ENCODE measurements around the gene NOP14.
"Not testable (repeated sequence)": the region's sequence is repeated elsewhere in the genome, so short reads cannot be mapped to it uniquely, and the experiment has no call there.

Gene NOP14

DNA sequence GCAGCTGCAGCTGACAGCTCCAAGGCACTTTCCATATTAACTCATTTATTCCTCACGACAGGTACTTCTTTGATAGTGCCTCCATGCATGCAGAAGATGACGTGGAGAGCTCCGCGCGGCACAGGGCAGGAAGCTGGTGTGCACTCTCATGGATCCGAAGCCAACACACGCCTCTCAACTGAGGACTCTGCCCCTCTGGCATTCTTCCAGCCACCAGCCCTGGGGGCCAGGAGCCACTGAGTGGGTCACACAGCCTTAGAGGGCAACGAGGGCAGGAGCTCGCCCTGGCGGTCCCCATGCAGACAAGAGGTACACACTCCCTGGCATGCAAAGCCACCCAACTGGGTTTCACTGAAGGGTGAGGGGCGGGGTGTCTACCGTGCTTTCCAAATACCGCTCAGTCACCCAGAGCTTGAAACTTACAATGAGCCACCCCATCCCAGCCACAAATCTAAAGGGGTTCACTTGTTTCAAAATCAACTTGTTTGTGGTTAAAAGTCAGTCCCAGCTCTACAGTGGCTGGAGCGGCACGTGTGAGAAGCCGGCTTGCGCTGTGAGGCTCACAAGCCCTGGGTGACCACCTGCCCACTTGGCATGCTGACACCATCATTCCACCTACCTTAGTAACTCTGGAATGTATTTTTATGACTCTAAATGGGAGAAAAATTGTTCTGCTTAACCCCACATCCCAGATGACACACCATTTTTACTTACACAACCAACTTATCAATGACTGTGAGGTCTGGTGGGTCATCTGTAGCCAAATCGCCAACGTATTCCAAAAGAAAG is 16.2 kb downstream of the NOP14 start:
- in situ Hi-C loops (cut with MboI; ENCODE audit: low sequenced_read_pairs, unreplicated experiment) = no loop called here
- no peak for DNase-seq (ENCODE audit: low spot score)
- TF ChIP-seq, protein P1, sequence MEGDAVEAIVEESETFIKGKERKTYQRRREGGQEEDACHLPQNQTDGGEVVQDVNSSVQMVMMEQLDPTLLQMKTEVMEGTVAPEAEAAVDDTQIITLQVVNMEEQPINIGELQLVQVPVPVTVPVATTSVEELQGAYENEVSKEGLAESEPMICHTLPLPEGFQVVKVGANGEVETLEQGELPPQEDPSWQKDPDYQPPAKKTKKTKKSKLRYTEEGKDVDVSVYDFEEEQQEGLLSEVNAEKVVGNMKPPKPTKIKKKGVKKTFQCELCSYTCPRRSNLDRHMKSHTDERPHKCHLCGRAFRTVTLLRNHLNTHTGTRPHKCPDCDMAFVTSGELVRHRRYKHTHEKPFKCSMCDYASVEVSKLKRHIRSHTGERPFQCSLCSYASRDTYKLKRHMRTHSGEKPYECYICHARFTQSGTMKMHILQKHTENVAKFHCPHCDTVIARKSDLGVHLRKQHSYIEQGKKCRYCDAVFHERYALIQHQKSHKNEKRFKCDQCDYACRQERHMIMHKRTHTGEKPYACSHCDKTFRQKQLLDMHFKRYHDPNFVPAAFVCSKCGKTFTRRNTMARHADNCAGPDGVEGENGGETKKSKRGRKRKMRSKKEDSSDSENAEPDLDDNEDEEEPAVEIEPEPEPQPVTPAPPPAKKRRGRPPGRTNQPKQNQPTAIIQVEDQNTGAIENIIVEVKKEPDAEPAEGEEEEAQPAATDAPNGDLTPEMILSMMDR (IDR thresholded peaks at IDR 0.05; ENCODE audit: borderline replicate concordance, control extremely low read depth, extremely low read depth, insufficient read depth, missing control alignments) = no peak

DNA sequence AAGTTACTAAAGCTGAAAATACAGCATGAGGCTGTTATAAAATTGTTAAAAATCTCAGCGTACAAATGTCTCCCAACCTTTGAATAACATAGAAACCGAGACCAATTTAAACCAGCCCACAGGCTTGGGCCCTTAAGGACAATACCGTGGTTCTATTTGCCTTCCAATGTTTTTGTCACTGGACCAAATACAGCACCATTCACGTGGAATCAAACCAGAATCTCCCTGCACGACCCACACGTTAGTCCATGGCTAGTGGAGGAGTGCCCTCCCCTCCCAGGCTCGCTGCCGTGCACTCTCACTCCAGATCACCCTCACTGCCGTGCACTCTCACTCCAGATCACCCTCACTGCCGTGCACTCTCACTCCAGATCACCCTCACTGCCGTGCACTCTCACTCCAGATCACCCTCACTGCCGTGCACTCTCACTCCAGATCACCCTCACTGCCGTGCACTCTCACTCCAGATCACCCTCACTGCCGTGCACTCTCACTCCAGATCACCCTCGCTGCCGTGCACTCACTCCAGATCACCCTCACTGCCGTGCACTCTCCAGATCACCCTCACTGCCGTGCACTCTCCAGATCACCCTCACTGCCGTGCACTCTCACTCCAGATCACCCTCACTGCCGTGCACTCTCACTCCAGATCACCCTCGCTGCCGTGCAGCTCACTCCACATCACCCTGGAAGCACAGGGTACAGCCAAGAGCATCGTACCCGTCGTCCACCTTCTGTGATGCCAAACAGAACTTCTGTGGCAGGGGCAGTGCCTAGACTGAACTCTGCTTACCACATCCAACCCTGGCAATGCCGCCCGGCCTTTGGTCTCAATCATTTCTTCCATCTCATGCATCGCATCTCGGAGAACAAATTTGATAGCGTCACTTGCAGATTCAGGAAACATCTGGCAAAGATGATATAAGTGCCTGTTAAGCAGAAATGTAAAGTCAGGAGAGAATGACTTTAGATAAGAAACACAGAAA is 17.3 kb downstream of the NOP14 start:
- DNase-seq (ENCODE audit: low spot score); in situ Hi-C loops (cut with MboI; ENCODE audit: low sequenced_read_pairs, unreplicated experiment): not testable (repeated sequence)

DNA sequence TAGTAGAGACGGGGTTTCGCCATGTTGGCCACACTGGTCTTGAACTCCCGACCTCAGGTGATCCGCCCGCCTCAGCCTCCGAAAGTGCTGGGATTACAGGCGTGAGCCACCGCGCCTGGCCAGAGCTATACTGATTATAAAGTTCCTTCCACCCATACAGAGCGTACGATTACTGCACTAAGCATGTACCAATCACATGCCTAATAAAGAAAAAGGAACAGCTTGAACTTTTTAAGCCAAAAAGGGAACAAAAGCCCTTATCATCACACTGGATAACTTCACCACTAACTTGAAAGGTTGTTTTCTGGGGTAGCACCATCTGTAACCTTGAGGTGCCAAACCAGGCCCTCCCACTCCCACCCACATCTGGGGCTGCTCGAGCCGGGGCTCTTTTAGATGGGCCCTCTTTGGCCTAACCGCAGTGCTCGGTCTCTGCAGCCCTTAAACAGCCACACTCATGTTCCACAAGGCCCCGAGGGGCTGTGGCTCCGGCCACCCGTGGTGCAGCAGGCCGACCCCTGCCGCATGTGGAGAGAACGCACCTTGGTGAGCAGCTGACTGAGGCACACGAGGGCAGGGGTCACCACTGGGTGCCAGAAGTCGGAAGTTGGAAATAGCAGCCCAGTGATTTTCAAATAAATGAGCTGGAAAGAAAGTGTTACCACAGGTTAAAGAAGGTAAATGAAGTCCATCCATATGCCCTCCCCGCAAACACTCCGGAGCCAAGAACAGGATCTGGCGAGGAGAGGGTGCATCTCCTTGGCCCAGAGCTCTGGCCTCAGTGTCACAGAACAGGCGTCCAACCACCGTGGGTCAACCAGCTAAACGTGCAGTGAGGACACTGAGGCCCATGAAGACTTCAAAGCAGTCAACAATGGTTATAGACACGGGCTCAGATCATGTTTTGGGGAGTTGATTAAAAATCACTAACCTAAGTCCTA is 18.4 kb downstream of the NOP14 start:
- TF ChIP-seq, protein P1 (IDR thresholded peaks at IDR 0.05; ENCODE audit: borderline replicate concordance, control extremely low read depth, extremely low read depth, insufficient read depth, missing control alignments) = no peak
- DNase-seq (ENCODE audit: low spot score) = no peak
- in situ Hi-C loops (cut with MboI; ENCODE audit: low sequenced_read_pairs, unreplicated experiment) = no loop called here

DNA sequence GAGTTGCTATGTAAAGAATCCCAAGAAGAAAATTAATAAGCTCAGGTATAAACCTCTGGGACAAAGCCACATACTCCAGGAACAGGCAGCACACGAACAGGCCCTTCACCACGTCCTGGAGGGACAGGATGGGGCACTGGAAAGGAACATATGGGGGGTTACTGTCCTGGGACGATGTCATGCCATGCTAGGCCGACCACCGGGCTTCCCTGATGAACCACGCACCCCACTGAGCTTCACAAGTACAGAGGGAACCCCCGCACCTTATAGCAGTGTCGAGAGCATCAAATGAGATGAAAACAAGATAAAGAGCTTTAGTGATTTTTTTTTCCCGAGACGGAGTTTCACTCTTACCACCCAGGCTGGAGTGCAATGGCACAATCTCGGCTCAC is 19.1 kb downstream of the NOP14 start:
- no peak for DNase-seq (ENCODE audit: low spot score)
- TF ChIP-seq, protein P1 (IDR thresholded peaks at IDR 0.05; ENCODE audit: borderline replicate concordance, control extremely low read depth, extremely low read depth, insufficient read depth, missing control alignments) = no peak
- in situ Hi-C loops (cut with MboI; ENCODE audit: low sequenced_read_pairs, unreplicated experiment) = no loop called here

DNA sequence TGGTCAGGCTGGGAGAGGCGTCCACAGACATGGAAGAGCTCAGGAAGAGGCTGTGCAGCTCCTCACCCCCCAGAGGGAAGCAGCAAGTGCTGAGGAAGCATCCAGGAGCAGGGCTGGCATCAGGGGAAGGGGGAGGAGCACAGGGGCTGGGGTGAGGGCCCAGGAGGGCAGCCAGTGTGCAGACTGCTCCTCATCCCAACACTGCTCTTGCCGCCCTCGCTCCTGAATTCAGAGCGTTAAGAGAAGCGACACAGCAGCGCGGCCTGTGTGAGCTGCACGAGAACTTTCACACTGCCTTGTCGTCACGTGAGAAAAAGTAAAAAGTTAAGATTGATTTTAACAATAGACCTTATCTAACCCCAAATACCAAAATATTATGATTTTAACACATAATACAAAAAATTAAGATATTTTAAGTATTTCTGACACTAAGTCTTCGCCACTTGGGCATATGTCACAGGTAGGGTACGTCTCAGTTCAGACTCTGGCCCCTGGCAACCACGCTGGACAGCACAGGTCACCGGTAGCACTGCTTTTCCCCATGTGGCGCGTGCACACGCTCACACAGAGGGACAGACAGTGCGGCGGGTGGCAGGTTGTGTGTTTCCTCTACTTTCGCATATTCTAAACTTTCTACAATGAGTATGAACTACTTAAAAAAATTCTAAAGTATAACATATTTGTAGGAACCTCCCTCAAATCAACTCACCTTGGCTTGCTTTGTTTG is 19.7 kb downstream of the NOP14 start:
- TF ChIP-seq, protein P1 (IDR thresholded peaks at IDR 0.05; ENCODE audit: borderline replicate concordance, control extremely low read depth, extremely low read depth, insufficient read depth, missing control alignments) = no peak
- in situ Hi-C loops (cut with MboI; ENCODE audit: low sequenced_read_pairs, unreplicated experiment) = no loop called here
- no peak for DNase-seq (ENCODE audit: low spot score)

DNA sequence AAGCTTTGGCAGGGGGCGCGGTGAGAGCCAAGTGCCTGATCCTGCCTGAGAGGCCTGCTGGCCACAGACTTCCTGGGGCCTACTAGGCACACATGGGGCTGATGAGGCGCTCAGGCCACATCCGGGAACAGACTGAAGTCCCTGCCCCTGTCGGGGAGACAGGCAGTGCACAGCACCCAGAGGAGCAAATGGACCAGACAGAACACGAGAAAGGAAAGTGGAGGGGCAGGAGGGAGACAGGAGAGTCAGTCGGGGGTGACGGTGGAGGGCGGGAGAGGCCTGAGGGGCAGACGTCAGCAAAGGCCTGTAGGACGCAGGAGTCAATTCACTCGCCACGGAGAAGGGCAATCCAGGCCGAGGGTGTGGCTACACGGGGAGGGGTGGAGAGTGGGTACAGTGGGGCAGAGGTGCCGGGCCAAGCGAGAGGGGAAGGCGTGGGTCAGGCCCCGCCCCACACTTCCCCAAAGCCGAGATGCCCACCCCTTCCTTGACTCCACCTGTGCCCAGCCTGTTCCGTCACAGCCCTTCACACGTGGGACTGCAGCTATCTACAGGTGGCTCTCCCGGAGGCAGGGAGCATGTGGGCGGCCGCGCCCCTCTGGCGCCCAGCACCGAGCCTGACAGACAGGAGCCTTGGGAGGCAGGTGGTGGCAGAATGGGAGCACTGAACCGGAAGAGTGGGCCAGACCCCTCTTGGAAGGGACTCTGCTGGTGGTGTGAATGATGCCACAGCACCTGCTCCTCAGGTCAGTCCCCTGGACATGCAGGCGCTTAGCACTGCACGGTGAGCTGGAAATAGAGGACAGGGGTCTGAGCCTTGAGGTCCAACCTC is 20.5 kb downstream of the NOP14 start:
- DNase-seq (ENCODE audit: low spot score) = no peak
- in situ Hi-C loops (cut with MboI; ENCODE audit: low sequenced_read_pairs, unreplicated experiment) = no loop called here
- TF ChIP-seq, protein P1 (IDR thresholded peaks at IDR 0.05; ENCODE audit: borderline replicate concordance, control extremely low read depth, extremely low read depth, insufficient read depth, missing control alignments) = no peak
